NT2/D1 (cell line): ENCODE measurements around the gene TUBGCP2.

Source experiments
- SUZ12 ChIP-seq: IDR thresholded peaks from 2 replicates; pipeline ENCODE4 v1.6.1; 2011; ENCODE audit not compliant: insufficient read length, insufficient read depth; ENCODE audit errors: extremely low read depth
- YY1 ChIP-seq: IDR thresholded peaks from 2 replicates; pipeline ENCODE4 v1.6.1; 2011; ENCODE audit not compliant: insufficient read length, insufficient read depth
- ZNF274 ChIP-seq: IDR thresholded peaks from 2 replicates; pipeline ENCODE4 v1.6.1; 2011; ENCODE audit warnings: mild to moderate bottlenecking, low read depth, low read length

GRCh38 chr10:133281084-133281483, 27.6 kb downstream of the TUBGCP2 start:
- TF ChIP-seq YY1 (no peak), ZNF274 (no peak), SUZ12 (no peak)
